ENCODE measurements around the gene HOXA3.

- TF ChIP-seq CTCF (IDR thresholded peaks at IDR 0.05) (no peak), EP300 (IDR thresholded peaks at IDR 0.05) (no peak)
Observed at GRCh38 chr7:27187475-27188385, 35.3 kb upstream of the HOXA3 start.
